NCI-H1092 (cell line): Measurements from ENCODE around the gene SUMF1.

Source experiments
- DNase-seq: peaks from one replicate; lab custom pipeline; 2025; lab: John Stamatoyannopoulos, UW

SUMF1 gene

DNA sequence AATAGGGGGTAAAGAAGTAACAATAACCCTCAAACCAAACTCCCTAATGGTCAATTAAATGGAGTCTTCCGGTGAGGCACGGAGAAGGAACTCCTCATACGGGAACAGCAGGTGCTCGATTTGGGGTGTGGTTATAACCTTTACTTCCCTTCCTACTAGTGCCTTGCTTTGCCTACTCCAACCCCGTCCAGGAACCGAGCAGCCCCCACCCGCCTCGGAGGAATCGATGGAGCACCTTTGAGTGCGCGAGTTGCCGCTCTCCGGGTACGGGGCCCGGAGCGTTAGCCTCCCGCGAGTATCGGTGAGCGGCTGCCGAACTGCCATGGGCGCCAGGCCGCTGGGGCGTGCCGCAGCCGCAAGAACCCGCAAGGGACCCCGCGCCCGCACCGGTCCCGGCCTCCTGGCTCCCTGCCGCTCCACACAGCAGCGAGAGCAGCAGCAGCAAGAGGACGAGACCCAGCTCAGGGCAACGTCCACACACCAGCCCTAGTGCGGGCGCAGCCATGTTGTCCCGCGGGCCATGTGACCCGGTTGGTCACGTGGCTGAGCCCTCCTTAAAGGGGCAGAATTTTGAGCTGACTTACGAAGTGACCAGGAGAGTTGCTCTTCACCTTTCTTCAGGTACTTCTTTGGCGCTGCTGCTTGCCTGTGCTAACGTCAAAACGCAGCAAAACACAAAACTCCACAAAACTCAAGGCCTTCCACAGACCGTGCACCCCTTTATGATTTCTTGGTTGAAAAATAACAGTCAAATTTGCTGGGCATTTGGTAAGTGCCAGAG, at the start of gene SUMF1:
TSS of gene SUMF1 (minus strand) at position 529 of the 781 bp plus-strand sequence. CDS start at position 505, 24 bp downstream.
- peak; percentile 36 for DNase-seq

DNA sequence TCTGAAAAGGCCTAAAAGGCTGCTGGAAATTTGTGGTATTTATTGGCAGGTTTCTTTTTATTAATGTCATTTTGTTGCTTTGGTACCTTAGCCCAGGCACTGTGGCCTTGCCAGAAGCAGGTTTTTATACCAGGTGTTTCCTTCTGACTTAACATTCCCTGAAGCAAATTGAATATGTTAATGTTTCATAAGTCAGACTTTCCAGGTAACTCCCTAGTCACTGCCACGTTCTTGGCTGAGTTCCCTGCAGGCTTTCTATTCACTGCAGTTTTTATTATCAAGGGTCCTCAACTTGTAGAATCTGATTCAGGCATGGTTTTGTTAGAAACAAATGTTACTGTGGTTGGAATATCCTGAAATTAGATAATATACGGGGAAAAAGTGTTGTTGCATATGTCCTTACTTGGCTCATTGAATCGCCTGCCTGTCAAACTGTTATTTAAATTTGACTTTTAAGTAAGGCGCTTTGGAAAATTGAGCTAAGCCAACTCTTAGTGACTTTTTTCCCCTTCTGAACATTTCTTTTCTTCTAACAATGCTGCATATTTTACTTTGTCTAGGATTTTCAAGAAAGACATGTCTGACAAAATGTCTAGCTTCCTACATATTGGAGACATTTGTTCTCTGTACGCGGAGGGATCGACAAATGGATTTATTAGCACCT, 49.0 kb upstream of the SUMF1 start:
- no peak for DNase-seq

DNA sequence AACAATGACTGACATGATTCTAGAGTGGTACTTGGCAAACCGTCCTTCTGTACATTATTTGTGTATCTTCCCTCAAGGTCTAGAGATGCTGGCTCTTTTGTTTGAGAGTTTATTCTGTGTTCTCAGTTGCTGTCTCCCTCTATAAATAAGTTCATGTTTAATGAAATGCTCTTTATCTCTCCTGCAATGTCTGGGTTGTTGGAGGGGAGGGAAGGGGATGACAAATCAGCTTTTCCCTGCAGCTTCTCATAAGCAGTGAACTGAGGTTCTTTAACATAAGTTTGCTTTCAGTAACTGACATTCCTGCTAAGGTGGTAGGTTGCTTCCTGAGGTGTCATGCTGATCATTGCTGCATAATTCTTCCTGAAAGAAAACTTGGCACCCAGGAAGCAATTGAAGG, 47.8 kb upstream of the SUMF1 start:
- DNase-seq: no peak

DNA sequence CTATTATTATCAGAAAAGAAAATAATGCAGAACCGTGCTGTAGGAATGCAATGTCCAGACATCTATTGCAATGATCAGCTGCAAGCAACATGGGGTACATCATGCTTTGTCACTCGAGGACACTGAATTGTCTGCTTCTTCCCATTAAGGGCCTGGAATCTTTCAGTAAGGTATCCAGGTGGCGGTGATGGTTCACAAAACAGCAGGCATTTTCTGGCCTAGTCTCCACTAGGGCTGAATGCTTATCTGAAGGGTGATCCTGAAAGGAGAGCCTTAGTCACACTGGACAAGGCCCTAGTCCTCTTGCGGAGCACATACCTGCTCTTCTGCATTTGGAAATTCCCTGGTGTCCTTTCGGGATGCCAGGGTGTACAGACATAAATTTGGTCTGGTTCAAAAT, 47.3 kb upstream of the SUMF1 start:
- DNase-seq: no peak

DNA sequence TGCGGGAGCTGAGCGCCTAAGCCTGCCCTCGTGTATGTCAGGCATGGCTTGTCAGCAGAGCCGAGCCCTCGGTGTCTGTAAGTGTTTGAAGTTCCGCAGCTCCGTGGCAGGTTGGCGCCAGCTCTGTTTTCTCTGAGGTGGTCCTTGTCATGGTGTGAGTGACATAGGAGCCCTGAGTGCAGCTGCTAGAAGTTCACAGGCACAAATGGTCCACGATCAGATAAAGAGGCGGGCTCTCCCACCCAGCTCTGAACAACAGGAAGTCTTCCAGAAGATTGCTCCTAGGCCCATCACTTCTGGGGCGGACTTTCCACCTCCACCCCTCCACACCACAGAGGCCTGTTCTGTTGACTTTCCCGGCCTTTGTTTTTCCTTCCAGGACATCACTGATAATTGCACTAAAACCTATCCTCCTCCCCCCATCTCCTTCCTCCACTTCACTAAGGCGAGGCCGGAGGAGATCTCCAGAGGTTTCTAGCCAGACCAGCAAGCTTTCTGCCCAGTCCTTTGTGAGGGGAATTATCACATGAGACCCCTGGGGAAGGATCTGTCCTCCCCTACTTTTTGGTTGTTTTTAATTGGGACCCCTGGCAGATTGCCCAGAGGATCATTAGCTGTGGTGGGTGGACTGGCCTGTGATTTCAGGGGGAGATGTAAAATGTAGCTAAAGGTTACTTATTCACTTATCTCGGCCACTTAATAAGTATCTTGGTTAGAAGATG, 46.0 kb upstream of the SUMF1 start:
- no peak for DNase-seq

DNA sequence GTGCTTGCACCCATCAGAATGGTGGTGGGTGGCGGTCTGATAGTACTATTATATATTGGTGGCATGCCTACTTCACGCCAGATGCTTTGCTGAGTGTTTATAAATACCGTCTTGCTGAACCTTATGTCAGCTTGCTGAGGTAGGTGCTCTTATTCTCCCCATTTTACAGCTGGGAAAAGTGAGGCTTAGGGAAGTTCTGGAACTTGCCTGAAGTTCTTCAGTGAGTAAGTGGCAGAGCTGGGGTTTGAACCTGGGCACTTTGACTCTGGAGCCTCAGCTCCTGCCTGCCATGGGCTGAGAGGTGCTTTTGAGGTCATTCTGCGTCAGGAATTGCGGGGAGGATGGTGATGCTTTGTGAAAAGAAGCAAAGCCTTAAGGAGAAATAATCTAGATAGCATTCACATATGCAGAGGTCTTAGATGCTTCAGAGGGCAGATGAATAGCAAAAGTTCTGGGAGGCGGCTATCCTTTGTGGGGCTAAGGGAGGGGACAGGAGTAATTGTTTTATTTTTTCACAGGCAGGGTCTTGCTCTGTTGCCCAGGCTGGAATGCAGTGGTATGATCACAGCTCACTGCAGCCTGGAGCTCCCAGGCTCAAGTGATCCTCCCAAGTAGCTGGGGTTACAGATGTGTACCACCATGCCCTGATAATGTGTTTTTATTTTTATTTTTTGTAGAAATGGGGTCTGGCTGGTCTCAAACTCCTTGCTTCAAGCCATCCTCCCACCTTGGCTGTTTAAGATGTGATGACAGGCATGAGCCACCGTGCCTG, 44.6 kb upstream of the SUMF1 start:
- DNase-seq: no peak

DNA sequence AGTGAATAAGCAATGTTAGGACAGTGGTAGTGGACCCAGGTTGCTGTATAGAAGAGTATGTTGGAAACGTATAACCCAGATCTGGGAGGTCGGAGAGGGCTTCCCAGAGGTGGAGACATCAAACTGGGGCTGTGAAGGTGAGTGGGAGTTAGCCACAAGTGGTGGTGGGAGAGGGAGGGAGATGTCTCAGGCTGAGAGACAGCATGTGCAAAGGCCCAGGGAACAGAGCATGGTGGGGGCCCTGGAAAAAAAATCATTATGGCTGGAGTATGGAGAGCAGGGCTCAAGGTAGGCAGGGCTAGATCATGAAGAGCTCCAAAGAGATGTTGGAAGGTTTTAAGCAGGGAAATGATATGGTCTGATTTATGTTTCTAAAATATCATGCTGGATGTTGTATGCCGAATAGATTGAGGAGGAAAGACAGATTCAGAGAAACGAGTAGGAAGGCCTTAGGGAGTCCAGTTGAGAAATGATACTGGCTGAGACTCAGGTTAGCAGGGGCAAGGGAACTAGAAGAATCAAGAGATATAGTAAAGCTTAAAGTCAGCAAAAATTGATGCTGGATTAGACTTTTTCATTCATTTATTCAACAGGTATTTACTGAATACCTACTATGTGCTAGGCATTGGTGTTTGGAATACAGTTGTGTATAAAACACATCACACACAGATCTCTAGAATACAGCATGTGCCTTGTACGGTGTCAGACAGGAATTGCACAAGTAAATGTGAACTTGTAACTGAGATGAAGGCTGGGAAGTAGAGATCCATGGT, 43.1 kb upstream of the SUMF1 start:
- DNase-seq: no peak

DNA sequence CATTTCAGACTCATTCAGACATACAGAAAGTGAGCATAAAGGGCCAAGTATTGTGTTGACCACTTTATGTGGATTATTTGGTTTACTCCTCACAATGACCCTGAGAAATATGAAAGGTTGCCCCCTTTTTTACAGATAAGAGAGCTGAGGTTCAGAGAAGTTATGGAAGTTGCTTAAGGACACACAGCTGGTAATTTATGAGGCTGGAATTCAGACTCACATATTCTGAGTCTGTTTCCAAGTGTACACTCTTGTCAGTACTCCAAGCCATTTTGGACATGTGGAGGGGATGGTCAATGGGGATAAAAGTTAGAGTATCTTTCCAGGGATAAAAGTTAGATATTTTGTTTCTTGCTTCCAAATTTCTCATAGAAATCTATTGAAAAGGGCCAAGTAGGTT, 42.0 kb upstream of the SUMF1 start:
- no peak for DNase-seq

- DNase-seq: no peak
These were observed 41.2 kb upstream of the SUMF1 start for GRCh38 chr3:4508048-4508981.

GRCh38 chr3:4507024-4507596, 40.0 kb upstream of the SUMF1 start:
- DNase-seq: no peak

DNA sequence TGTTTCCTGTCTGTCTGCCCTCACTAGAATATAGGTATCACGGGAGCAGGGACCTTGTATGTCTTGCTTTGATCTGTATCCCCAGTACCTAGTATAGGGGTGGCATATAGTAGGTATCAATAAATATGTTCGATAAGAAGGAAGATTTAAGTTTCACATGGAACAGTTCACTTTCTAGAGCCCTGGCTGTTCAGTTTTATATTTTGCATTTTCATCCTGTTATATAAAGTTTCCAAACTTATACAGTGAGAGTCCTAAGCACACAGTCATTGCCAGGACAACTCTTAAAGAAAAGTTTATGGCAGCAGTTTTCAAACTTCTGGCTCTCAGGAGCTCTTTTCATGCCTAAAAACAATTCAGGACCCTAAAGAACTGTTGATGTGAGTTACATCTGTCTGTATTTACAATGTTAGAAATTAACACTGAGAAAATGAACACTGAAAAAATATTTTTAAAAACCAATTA, 39.5 kb upstream of the SUMF1 start:
- no peak for DNase-seq

GRCh38 chr3:4505688-4506558, 38.9 kb upstream of the SUMF1 start:
- DNase-seq: no peak

GRCh38 chr3:4504340-4505261, 37.5 kb upstream of the SUMF1 start:
- no peak for DNase-seq

DNA sequence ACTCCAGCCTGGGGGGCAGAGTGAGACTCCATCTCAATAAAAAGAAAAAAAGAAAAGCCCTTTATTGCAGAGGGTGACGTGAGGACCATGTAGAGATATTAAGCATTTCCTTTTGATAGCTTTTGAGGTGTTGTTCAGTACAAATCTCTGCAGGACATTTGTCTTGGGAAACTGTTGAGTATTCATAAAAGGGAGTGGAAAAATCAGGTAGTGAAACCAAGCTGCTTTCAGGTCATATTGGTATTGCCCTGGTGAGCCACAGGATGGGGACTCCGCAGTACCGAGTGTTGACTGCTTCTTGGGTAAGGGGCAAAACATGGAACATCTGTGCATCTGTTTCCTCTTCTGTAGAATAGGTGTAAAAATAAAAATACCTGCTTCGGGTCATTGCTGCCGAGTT, 36.0 kb upstream of the SUMF1 start:
- no peak for DNase-seq

- DNase-seq: no peak
These were observed 34.9 kb upstream of the SUMF1 start for GRCh38 chr3:4501927-4502326.

- DNase-seq: no peak
These were observed 34.4 kb upstream of the SUMF1 start for GRCh38 chr3:4501437-4501836.

GRCh38 chr3:4498446-4498845, 31.4 kb upstream of the SUMF1 start:
- no peak for DNase-seq

- DNase-seq: no peak
These were observed 30.8 kb upstream of the SUMF1 start for GRCh38 chr3:4497843-4498324.
